Measurements from ENCODE around the gene TRIM56. TPM values are rescaled to one million over a fixed set of nuclear protein-coding genes. Genes with fewer than 3 reads are reported as not detected.

Gene TRIM56
- total and polyA plus RNA-seq, 9 of the 15 experiments (the other 6 are each of a cell fraction or from before 2014, with no cell fraction given) = 2.0 to 29.7 (median 11.6) TPM

DNA sequence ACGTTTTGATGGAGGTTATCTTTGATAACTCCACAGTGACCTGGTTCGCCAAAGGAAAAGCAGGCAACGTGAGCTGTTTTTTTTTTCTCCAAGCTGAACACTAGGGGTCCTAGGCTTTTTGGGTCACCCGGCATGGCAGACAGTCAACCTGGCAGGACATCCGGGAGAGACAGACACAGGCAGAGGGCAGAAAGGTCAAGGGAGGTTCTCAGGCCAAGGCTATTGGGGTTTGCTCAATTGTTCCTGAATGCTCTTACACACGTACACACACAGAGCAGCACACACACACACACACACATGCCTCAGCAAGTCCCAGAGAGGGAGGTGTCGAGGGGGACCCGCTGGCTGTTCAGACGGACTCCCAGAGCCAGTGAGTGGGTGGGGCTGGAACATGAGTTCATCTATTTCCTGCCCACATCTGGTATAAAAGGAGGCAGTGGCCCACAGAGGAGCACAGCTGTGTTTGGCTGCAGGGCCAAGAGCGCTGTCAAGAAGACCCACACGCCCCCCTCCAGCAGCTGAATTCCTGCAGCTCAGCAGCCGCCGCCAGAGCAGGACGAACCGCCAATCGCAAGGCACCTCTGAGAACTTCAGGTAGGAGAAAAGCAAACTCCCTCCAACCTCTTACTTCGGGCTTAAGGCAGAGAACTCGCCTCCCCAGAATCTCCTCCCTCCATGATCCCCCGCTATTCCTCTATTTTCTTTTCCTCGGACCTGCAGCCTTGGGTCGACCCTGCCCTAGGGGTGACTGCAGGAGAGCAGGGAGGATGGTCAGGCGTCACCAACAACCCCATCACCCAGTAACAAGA lies 41.6 kb downstream of the TRIM56 start, which contains the start of gene SERPINE1 (continued):
- TF ChIP-seq, protein P1, sequence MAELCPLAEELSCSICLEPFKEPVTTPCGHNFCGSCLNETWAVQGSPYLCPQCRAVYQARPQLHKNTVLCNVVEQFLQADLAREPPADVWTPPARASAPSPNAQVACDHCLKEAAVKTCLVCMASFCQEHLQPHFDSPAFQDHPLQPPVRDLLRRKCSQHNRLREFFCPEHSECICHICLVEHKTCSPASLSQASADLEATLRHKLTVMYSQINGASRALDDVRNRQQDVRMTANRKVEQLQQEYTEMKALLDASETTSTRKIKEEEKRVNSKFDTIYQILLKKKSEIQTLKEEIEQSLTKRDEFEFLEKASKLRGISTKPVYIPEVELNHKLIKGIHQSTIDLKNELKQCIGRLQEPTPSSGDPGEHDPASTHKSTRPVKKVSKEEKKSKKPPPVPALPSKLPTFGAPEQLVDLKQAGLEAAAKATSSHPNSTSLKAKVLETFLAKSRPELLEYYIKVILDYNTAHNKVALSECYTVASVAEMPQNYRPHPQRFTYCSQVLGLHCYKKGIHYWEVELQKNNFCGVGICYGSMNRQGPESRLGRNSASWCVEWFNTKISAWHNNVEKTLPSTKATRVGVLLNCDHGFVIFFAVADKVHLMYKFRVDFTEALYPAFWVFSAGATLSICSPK (IDR thresholded peaks at IDR 0.05; ENCODE audit: borderline replicate concordance) = no peak
- TF ChIP-seq ZNF232 (CRISPR knock-in tag; IDR thresholded peaks at IDR 0.05) (no peak), CBFB (CRISPR knock-in tag; IDR thresholded peaks at IDR 0.05) (no peak), SPI1 (IDR thresholded peaks at IDR 0.05; ENCODE audit: borderline replicate concordance, low read depth, low read length) (no peak), ZFP1 (CRISPR knock-in tag; IDR thresholded peaks at IDR 0.05) (no peak), LEF1 (IDR thresholded peaks at IDR 0.05) (no peak), CC2D1A (IDR thresholded peaks at IDR 0.05) (no peak), MYNN (IDR thresholded peaks at IDR 0.05) (no peak), MYNN (CRISPR knock-in tag; IDR thresholded peaks at IDR 0.05) (no peak), MYC (IDR thresholded peaks at IDR 0.05; ENCODE audit: low read depth, low read length) (peak; percentile 5; the same call in 1 of the 2 replicates), MYC (CRISPR knock-in tag; IDR thresholded peaks at IDR 0.05; ENCODE audit: borderline replicate concordance, low read depth) (peak; percentile 4; the same call in 1 of the 2 replicates)
- TF ChIP-seq, protein P2, sequence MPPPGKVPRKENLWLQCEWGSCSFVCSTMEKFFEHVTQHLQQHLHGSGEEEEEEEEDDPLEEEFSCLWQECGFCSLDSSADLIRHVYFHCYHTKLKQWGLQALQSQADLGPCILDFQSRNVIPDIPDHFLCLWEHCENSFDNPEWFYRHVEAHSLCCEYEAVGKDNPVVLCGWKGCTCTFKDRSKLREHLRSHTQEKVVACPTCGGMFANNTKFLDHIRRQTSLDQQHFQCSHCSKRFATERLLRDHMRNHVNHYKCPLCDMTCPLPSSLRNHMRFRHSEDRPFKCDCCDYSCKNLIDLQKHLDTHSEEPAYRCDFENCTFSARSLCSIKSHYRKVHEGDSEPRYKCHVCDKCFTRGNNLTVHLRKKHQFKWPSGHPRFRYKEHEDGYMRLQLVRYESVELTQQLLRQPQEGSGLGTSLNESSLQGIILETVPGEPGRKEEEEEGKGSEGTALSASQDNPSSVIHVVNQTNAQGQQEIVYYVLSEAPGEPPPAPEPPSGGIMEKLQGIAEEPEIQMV (tag; conservative IDR thresholded peaks at IDR 0.05; ENCODE audit: low read depth) = no peak
- TF ChIP-seq, protein P3, sequence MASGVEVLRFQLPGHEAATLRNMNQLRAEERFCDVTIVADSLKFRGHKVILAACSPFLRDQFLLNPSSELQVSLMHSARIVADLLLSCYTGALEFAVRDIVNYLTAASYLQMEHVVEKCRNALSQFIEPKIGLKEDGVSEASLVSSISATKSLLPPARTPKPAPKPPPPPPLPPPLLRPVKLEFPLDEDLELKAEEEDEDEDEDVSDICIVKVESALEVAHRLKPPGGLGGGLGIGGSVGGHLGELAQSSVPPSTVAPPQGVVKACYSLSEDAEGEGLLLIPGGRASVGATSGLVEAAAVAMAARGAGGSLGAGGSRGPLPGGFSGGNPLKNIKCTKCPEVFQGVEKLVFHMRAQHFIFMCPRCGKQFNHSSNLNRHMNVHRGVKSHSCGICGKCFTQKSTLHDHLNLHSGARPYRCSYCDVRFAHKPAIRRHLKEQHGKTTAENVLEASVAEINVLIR (CRISPR knock-in tag; IDR thresholded peaks at IDR 0.05) = 0 out of 2 replicates have a peak, but pooled peaks have one; percentile 20
- TF ChIP-seq, protein P4, sequence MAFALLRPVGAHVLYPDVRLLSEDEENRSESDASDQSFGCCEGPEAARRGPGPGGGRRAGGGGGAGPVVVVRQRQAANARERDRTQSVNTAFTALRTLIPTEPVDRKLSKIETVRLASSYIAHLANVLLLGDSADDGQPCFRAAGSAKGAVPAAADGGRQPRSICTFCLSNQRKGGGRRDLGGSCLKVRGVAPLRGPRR (CRISPR knock-in tag; IDR thresholded peaks at IDR 0.05) = no peak
- TF ChIP-seq, protein P5, sequence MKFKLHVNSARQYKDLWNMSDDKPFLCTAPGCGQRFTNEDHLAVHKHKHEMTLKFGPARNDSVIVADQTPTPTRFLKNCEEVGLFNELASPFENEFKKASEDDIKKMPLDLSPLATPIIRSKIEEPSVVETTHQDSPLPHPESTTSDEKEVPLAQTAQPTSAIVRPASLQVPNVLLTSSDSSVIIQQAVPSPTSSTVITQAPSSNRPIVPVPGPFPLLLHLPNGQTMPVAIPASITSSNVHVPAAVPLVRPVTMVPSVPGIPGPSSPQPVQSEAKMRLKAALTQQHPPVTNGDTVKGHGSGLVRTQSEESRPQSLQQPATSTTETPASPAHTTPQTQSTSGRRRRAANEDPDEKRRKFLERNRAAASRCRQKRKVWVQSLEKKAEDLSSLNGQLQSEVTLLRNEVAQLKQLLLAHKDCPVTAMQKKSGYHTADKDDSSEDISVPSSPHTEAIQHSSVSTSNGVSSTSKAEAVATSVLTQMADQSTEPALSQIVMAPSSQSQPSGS (CRISPR knock-in tag; IDR thresholded peaks at IDR 0.05) = no peak
- TF ChIP-seq, protein P6, sequence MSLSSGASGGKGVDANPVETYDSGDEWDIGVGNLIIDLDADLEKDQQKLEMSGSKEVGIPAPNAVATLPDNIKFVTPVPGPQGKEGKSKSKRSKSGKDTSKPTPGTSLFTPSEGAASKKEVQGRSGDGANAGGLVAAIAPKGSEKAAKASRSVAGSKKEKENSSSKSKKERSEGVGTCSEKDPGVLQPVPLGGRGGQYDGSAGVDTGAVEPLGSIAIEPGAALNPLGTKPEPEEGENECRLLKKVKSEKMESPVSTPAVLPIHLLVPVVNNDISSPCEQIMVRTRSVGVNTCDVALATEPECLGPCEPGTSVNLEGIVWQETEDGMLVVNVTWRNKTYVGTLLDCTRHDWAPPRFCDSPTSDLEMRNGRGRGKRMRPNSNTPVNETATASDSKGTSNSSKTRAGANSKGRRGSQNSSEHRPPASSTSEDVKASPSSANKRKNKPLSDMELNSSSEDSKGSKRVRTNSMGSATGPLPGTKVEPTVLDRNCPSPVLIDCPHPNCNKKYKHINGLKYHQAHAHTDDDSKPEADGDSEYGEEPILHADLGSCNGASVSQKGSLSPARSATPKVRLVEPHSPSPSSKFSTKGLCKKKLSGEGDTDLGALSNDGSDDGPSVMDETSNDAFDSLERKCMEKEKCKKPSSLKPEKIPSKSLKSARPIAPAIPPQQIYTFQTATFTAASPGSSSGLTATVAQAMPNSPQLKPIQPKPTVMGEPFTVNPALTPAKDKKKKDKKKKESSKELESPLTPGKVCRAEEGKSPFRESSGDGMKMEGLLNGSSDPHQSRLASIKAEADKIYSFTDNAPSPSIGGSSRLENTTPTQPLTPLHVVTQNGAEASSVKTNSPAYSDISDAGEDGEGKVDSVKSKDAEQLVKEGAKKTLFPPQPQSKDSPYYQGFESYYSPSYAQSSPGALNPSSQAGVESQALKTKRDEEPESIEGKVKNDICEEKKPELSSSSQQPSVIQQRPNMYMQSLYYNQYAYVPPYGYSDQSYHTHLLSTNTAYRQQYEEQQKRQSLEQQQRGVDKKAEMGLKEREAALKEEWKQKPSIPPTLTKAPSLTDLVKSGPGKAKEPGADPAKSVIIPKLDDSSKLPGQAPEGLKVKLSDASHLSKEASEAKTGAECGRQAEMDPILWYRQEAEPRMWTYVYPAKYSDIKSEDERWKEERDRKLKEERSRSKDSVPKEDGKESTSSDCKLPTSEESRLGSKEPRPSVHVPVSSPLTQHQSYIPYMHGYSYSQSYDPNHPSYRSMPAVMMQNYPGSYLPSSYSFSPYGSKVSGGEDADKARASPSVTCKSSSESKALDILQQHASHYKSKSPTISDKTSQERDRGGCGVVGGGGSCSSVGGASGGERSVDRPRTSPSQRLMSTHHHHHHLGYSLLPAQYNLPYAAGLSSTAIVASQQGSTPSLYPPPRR (CRISPR knock-in tag; IDR thresholded peaks at IDR 0.05; ENCODE audit: borderline replicate concordance) = no peak

All from K562 (cell line).